Measurements from ENCODE around the gene PGGHG.
"Not testable (repeated sequence)": the region's sequence is repeated elsewhere in the genome, so short reads cannot be mapped to it uniquely, and the experiment has no call there.

- TF ChIP-seq CTCF, EZH2, EZH2phosphoT487 (IDR thresholded peaks at IDR 0.05): not testable (repeated sequence)
Measured at GRCh38 chr11:328516-329100, 39.7 kb downstream of the PGGHG start.
